HepG2 (cell line): ENCODE results near the gene FLAD1. TPM values are rescaled to one million over a fixed set of nuclear protein-coding genes. Genes with fewer than 3 reads are reported as not detected.

ENCODE experiments used
- ATAC-seq: fragments of 200-7000 bp; cut with Tn5 transposase; 3 replicates; pipeline ENCODE4 v1.9.1; 2020; ENCODE audit warnings: mild to moderate bottlenecking, moderate library complexity
- BruUV-seq: library from RNA; stranded (reverse); fragments of 400-500 nt; replicated peaks from 2 replicates; lab custom pipeline; 2021; lab: Mats Ljungman, UMichigan
- CTCF ChIA-PET: fragments of 300-600 bp; formaldehyde crosslinking; extraction: SDS; loops from one replicate; lab custom pipeline; 2021; ENCODE audit warnings: low total read pairs, inconsistent platforms, low intra/inter-chr PET ratio; lab: Yijun Ruan, JAX
- POLR2A ChIA-PET: fragments of 350-600 bp; sonication (Branson Sonifier 250); formaldehyde crosslinking; loops from one replicate; lab custom pipeline; 2020; ENCODE audit warnings: antibody characterized with exemption, inconsistent platforms; lab: Yijun Ruan, JAX
- DNase-seq: peaks from one replicate; pipeline ENCODE4 v3.0.0-alpha.2; 2015; ENCODE audit warnings: low spot score
- FAIRE-seq: peaks from 3 replicates; lab custom pipeline; 2011; peaks lifted over from hg19 to GRCh38; lab: Jason Lieb, UNC
- H2AFZ ChIP-seq: one replicate; pipeline ENCODE4 v1.6.1; 2011; ENCODE audit warnings: low read length, inconsistent platforms
- H3K27ac ChIP-seq: fragments of 300-600 bp; 3 replicates; pipeline ENCODE4 v1.8.0; 2011; ENCODE audit warnings: mixed run types, mild to moderate bottlenecking, mixed read lengths, low read length, inconsistent platforms; ENCODE audit not compliant: insufficient read depth; ENCODE audit errors: extremely low read length
- H3K27me3 ChIP-seq, 2 experiments: fragments of 200-600 bp in 1 of 2; 2 replicates in 1 of 2; 3 replicates in 1 of 2; pipeline versions ENCODE4 v1.6.0 to v1.8.0; 2011; ENCODE audit warnings: low read length in 2 of 2, mild to moderate bottlenecking in 2 of 2, moderate library complexity in 2 of 2, inconsistent platforms in 1 of 2; ENCODE audit not compliant: insufficient read depth in 2 of 2, control insufficient read depth in 1 of 2
- H3K36me3 ChIP-seq, 2 experiments: fragments of 200-600 bp in 1 of 2; replicated peaks in 1 of 2; 2 replicates in 1 of 2; 3 replicates in 1 of 2; pipeline versions ENCODE4 v1.5.1 to v1.8.0; 2011; ENCODE audit warnings: low read length in 2 of 2, inconsistent platforms in 1 of 2; ENCODE audit not compliant: insufficient read depth in 2 of 2, control insufficient read depth in 1 of 2
- H3K4me1 ChIP-seq: 2 replicates; pipeline ENCODE4 v1.5.1; 2012; ENCODE audit warnings: low read length, inconsistent platforms; ENCODE audit not compliant: insufficient read depth
- H3K4me2 ChIP-seq: 2 replicates; pipeline ENCODE4 v1.6.0; 2011; ENCODE audit warnings: low read depth, low read length, inconsistent platforms
- H3K4me3 ChIP-seq, 3 experiments: fragments of 200-600 bp in 1 of 3; sonication (generic), shearing (Covaris generic) in 1 of 3; replicated peaks in 1 of 3; 2 replicates each; pipeline ENCODE4 v1.5.1; 2011 to 2016; ENCODE audit warnings: low read length in 3 of 3, inconsistent platforms in 2 of 3, low read depth in 2 of 3, mild to moderate bottlenecking in 2 of 3, control low read depth in 1 of 3, mixed read lengths in 1 of 3; ENCODE audit not compliant: insufficient read depth in 1 of 3
- H3K79me2 ChIP-seq: one replicate; pipeline ENCODE4 v1.6.1; 2011; ENCODE audit warnings: low read length, inconsistent platforms; ENCODE audit not compliant: insufficient read depth
- H3K9ac ChIP-seq: 2 replicates; pipeline ENCODE4 v1.6.0; 2011; ENCODE audit warnings: mild to moderate bottlenecking, low read depth, low read length, inconsistent platforms; ENCODE audit not compliant: insufficient read depth
- H3K9me3 ChIP-seq: 2 replicates; pipeline ENCODE4 v1.5.1; 2012; ENCODE audit warnings: mild to moderate bottlenecking, low read length
- H4K20me1 ChIP-seq: 2 replicates; pipeline ENCODE4 v1.6.0; 2011; ENCODE audit warnings: inconsistent platforms, mild to moderate bottlenecking, low read length, moderate library complexity; ENCODE audit not compliant: insufficient read depth
- ASH2L ChIP-seq: fragments of 300-600, 200-600 bp; sonication (generic); IDR thresholded peaks from 2 replicates; pipeline ENCODE4 v1.7.0; 2017; ENCODE audit warnings: low read depth, mild to moderate bottlenecking, moderate library complexity, mixed read lengths, low read length; ENCODE audit not compliant: insufficient read length
- GATAD1 ChIP-seq: IDR thresholded peaks from 2 replicates; pipeline ENCODE4 v1.6.1; 2016; ENCODE audit warnings: missing genetic modification reagents, missing compliant biosample characterization
- HMGA1 ChIP-seq: sonication (generic); formaldehyde crosslinking; conservative IDR thresholded peaks from 2 replicates; pipeline ENCODE4 v1.4.0; 2020; ENCODE audit warnings: missing genetic modification reagents
- JDP2 ChIP-seq: sonication (generic); formaldehyde crosslinking; IDR thresholded peaks from 2 replicates; pipeline ENCODE4 v1.8.1; 2022; ENCODE audit warnings: missing genetic modification reagents, borderline replicate concordance
- KLF16 ChIP-seq, 2 experiments: sonication (generic) in 1 of 2; formaldehyde crosslinking in 1 of 2; IDR thresholded peaks; 2 replicates each; pipeline versions ENCODE4 v1.6.1 to v1.8.0; 2016 to 2023; ENCODE audit warnings: missing genetic modification reagents in 2 of 2, missing compliant biosample characterization in 1 of 2
- NFKBIZ ChIP-seq: IDR thresholded peaks from 2 replicates; pipeline ENCODE4 v1.6.1; 2018; ENCODE audit warnings: missing genetic modification reagents, missing compliant biosample characterization
- NR1H2 ChIP-seq: sonication (generic); formaldehyde crosslinking; IDR thresholded peaks from 2 replicates; pipeline ENCODE4 v1.8.1; 2022; ENCODE audit warnings: low read depth, missing genetic modification reagents, borderline replicate concordance
- SALL1 ChIP-seq: sonication (generic); formaldehyde crosslinking; IDR thresholded peaks from 2 replicates; pipeline ENCODE4 v1.8.0; 2022; ENCODE audit warnings: mild to moderate bottlenecking, missing genetic modification reagents
- ZKSCAN5 ChIP-seq: sonication (generic); formaldehyde crosslinking; IDR thresholded peaks from 2 replicates; pipeline ENCODE4 v1.5.1; 2020; ENCODE audit warnings: mild to moderate bottlenecking, missing genetic modification reagents
- ZNF276 ChIP-seq: sonication (generic); formaldehyde crosslinking; IDR thresholded peaks from 2 replicates; pipeline ENCODE4 v1.4.0; 2020; ENCODE audit warnings: mild to moderate bottlenecking, low read depth, missing genetic modification reagents
- ZNF441 ChIP-seq: sonication (generic); formaldehyde crosslinking; IDR thresholded peaks from 2 replicates; pipeline ENCODE4 v1.7.0; 2021; ENCODE audit warnings: missing genetic modification reagents, borderline replicate concordance
- ZNF496 ChIP-seq: sonication (generic); formaldehyde crosslinking; IDR thresholded peaks from 2 replicates; pipeline ENCODE4 v1.8.1; 2023; ENCODE audit warnings: mild to moderate bottlenecking, moderate library complexity, missing genetic modification reagents; ENCODE audit not compliant: insufficient replicate concordance
- ZNF557 ChIP-seq: sonication (generic); formaldehyde crosslinking; IDR thresholded peaks from 2 replicates; pipeline ENCODE4 v1.4.0; 2020; ENCODE audit warnings: missing genetic modification reagents
- WGBS: methylation state at CpG from one replicate; pipeline ENCODE4 v1.1.6; 2017; ENCODE audit warnings: low lambda C conversion rate; 5-methylcytosine and 5-hydroxymethylcytosine counted together
- in situ Hi-C: cut with HindIII; loops from 2 replicates; pipeline ENCODE4 v1.10.0; 2017; ENCODE audit warnings: low pct_unique_long_range_greater_than_20kb; ENCODE audit not compliant: extremely low pct_ligation_motif_present
- intact Hi-C: fragments of 100-400 bp; cut with micrococcal nuclease; formaldehyde crosslinking; loops from one replicate; pipeline ENCODE4 v1.10.0; 2022; ENCODE audit not compliant: unreplicated experiment
- polyA plus RNA-seq, 8 experiments: library from polyadenylated mRNA; depleted of rRNA in 3 of 8; stranded (reverse) in 7 of 8; unstranded in 1 of 8; fragments of >200 nt; fragmentation: Illumina TruSeq in 4 of 8; extraction: Trizol in 4 of 8; gene quantifications; 2 replicates each; pipeline versions ENCODE4 v1.2.1 to v1.2.3, GENCODE V29; 2011 to 2016; ENCODE audit warnings: low read depth in 4 of 8, missing spikeins in 1 of 8, mixed read lengths in 1 of 8; ENCODE audit not compliant: insufficient read depth in 1 of 8
- total RNA-seq, 5 experiments: library from RNA; depleted of rRNA; stranded (reverse); fragments of >200 nt; fragmentation: Illumina TruSeq; extraction: Trizol; gene quantifications; 2 replicates each; pipeline ENCODE4 v1.2.3, GENCODE V29; 2016; ENCODE audit warnings: low read depth in 1 of 5
- TF ChIP-seq, protein P1 (sequence below): sonication (generic); formaldehyde crosslinking; conservative IDR thresholded peaks from 2 replicates; pipeline ENCODE4 v1.8.0; 2022; ENCODE audit warnings: mild to moderate bottlenecking, moderate library complexity, missing genetic modification reagents

Gene FLAD1
- total and polyA plus RNA-seq, 2 of the 13 experiments (the other 11 are each of a cell fraction or from before 2014, with no cell fraction given): 25.9 to 32.8 TPM

DNA sequence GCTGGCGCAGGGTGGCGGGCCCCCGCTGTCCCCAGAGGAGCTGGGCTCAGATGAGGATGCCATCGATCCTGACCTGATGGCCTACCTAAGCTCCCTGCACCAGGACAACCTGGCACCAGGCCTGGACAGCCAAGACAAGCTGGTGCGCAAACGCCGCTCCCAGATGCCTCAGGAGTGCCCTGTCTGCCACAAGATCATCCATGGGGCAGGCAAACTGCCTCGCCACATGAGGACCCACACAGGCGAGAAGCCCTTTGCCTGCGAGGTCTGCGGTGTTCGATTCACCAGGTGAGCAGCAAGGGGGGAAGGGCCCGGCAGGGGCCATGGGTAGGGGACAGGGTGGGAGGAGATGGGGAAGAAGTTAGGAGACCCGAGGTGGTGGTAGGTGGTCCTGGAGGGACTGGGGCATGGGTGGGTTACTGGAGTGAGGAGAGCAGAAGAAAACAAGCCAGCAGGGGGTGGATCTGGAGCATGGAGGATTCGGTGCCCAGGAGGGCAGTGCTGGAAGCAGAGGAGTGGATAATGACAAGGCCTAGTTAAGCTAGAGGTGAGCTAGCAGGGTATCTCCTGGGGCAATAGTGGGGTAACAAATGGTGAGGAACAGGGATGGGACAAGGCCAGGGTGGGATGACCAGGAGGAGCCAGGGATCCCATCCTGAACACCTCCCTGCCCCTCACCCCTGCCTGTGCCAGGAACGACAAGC is 32.5 kb downstream of the FLAD1 start:
- intact Hi-C loops (no loop called here), in situ Hi-C loops (no loop called here)
- no peaks in the 10 kb centered on the region for H3K9me3 ChIP-seq
- 96% methylated on average over 11 of the region's 16 CpGs for WGBS
- H3K27ac ChIP-seq: no peak overlapping the region
- TF ChIP-seq KLF16 (CRISPR knock-in tag; IDR thresholded peaks at IDR 0.05) (no peak), ZNF496 (CRISPR knock-in tag) (no peak), HMGA1 (no peak), ZNF441 (CRISPR knock-in tag) (no peak), ZKSCAN5 (CRISPR knock-in tag) (no peak), JDP2 (CRISPR knock-in tag) (no peak), ZNF557 (CRISPR knock-in tag) (no peak), NFKBIZ (CRISPR knock-in tag) (no peak), SALL1 (CRISPR knock-in tag) (no peak), ASH2L (no peak), NR1H2 (CRISPR knock-in tag) (no peak), GATAD1 (CRISPR knock-in tag) (no peak), ZNF276 (CRISPR knock-in tag) (no peak)
- TF ChIP-seq, protein P1, sequence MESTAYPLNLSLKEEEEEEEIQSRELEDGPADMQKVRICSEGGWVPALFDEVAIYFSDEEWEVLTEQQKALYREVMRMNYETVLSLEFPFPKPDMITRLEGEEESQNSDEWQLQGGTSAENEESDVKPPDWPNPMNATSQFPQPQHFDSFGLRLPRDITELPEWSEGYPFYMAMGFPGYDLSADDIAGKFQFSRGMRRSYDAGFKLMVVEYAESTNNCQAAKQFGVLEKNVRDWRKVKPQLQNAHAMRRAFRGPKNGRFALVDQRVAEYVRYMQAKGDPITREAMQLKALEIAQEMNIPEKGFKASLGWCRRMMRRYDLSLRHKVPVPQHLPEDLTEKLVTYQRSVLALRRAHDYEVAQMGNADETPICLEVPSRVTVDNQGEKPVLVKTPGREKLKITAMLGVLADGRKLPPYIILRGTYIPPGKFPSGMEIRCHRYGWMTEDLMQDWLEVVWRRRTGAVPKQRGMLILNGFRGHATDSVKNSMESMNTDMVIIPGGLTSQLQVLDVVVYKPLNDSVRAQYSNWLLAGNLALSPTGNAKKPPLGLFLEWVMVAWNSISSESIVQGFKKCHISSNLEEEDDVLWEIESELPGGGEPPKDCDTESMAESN (CRISPR knock-in tag): no peak
- H3K4me2 ChIP-seq: no peak overlapping the region
- H3K27me3 ChIP-seq: no peaks in the 10 kb centered on the region
- H3K79me2 ChIP-seq: peaks cover 2% of the 10 kb centered on the region
- POLR2A ChIA-PET: interaction anchor here (2.2 to 8.2 kb wide), 3 partner anchors 13 to 43 kb away, joined by 10 to 90 read pairs (median 18); partner anchors contain the start of genes FLAD1 and ZBTB7B
- no peak for ATAC-seq
- no peak overlapping the region for H3K9ac ChIP-seq
- H3K4me3 ChIP-seq: no peak overlapping the region
- H4K20me1 ChIP-seq: peaks cover 8% of the 10 kb centered on the region; the same call in 1 of the 2 replicates
- FAIRE-seq: no peak
- no peak for DNase-seq
- CTCF ChIA-PET: no interaction called here
- peaks cover 8 to 27% of the 10 kb centered on the region in 2 experiments; a peak in 4 of 5 replicates for H3K36me3 ChIP-seq
- no TSS peak for BruUV-seq
- H3K4me1 ChIP-seq: peaks cover 54% of the 10 kb centered on the region
- H2AFZ ChIP-seq: no peak overlapping the region
